Panc1 (cell line): Measurements from ENCODE around the gene CNN2. TPM values are rescaled to one million over a fixed set of nuclear protein-coding genes. Genes with fewer than 3 reads are reported as not detected.

Source experiments
- ATAC-seq: fragments of 200-7000 bp; cut with Tn5 transposase; 2 replicates; pipeline ENCODE4 v1.9.1; 2020; ENCODE audit warnings: mild to moderate bottlenecking, moderate library complexity
- BruUV-seq: library from RNA; stranded (reverse); fragments of 400-500 nt; replicated peaks from 2 replicates; lab custom pipeline; 2021; lab: Mats Ljungman, UMichigan
- CTCF ChIA-PET: fragments of 300-600 bp; sonication (Branson Sonifier 250); formaldehyde crosslinking; loops from one replicate; lab custom pipeline; 2022; ENCODE audit warnings: antibody characterized with exemption; lab: Charles Lee
- POLR2A ChIA-PET: fragments of 300-600 bp; sonication (Branson Sonifier 250); formaldehyde crosslinking; loops from one replicate; lab custom pipeline; 2022; ENCODE audit warnings: antibody characterized with exemption; lab: Charles Lee
- DNase-seq: peaks from one replicate; pipeline ENCODE4 v3.0.0-alpha.2; 2010; ENCODE audit warnings: low read depth, low spot score
- H3K27ac ChIP-seq: 2 replicates; pipeline ENCODE4 v1.5.1; 2011; ENCODE audit warnings: mild to moderate bottlenecking, low read length, inconsistent platforms
- H3K27me3 ChIP-seq: fragments of 200-500 bp; sonication (Bioruptor generic); 2 replicates; pipeline ENCODE4 v1.6.0; 2014; ENCODE audit warnings: low read length, inconsistent platforms; ENCODE audit not compliant: control insufficient read depth, insufficient read depth
- H3K36me3 ChIP-seq: fragments of 200-500 bp; sonication (Bioruptor generic); 2 replicates; pipeline ENCODE4 v1.5.1; 2014; ENCODE audit warnings: inconsistent platforms, mild to moderate bottlenecking, low read length, moderate library complexity; ENCODE audit not compliant: control insufficient read depth, insufficient read depth
- H3K4me1 ChIP-seq: 2 replicates; pipeline ENCODE4 v1.5.1; 2011; ENCODE audit warnings: inconsistent platforms, mild to moderate bottlenecking, low read length, moderate library complexity; ENCODE audit not compliant: control insufficient read depth, insufficient read depth
- H3K4me3 ChIP-seq, 2 experiments: 2 replicates each; pipeline ENCODE4 v1.5.1; 2011 to 2012; ENCODE audit warnings: low read depth in 2 of 2, low read length in 2 of 2, mild to moderate bottlenecking in 2 of 2, inconsistent platforms in 1 of 2, moderate library complexity in 1 of 2
- H3K9me3 ChIP-seq: fragments of 200-500 bp; sonication (Bioruptor generic); 2 replicates; pipeline ENCODE4 v1.5.1; 2014; ENCODE audit warnings: low read depth, mild to moderate bottlenecking, inconsistent platforms, low read length, moderate library complexity; ENCODE audit not compliant: control insufficient read depth, insufficient read depth
- CTCF ChIP-seq: fragments of 450-650 bp; IDR thresholded peaks from 2 replicates; pipeline ENCODE4 v1.5.1; 2017; ENCODE audit warnings: mild to moderate bottlenecking
- POLR2AphosphoS5 ChIP-seq: IDR thresholded peaks from 2 replicates; pipeline ENCODE4 v1.6.1; 2012; ENCODE audit warnings: mild to moderate bottlenecking, low read depth, low read length, moderate library complexity
- REST ChIP-seq, 2 experiments: IDR thresholded peaks; 2 replicates each; pipeline ENCODE4 v1.6.1; 2011 to 2012; ENCODE audit warnings: low read depth in 2 of 2, control low read depth in 1 of 2, low read length in 1 of 2, mild to moderate bottlenecking in 1 of 2, moderate library complexity in 1 of 2; ENCODE audit not compliant: insufficient read depth in 1 of 2
- SIN3A ChIP-seq: IDR thresholded peaks from 2 replicates; pipeline ENCODE4 v1.6.1; 2012; ENCODE audit warnings: low read depth, mild to moderate bottlenecking, low read length, moderate library complexity, borderline replicate concordance; ENCODE audit not compliant: insufficient read depth
- TCF7L2 ChIP-seq: IDR thresholded peaks from 2 replicates; pipeline ENCODE4 v1.6.1; 2011; ENCODE audit warnings: mild to moderate bottlenecking, low read depth, low read length, inconsistent platforms
- in situ Hi-C: cut with HindIII; loops from 2 replicates; pipeline ENCODE4 v1.10.0; 2016; ENCODE audit warnings: low sequenced_read_pairs, low pct_unique_long_range_greater_than_20kb
- intact Hi-C: fragments of 100-400 bp; cut with micrococcal nuclease; formaldehyde crosslinking; loops from one replicate; pipeline ENCODE4 v1.10.0; 2022; ENCODE audit not compliant: unreplicated experiment
- total RNA-seq: library from RNA; stranded (reverse); gene quantifications from one replicate; pipeline ENCODE4 v1.2.1, GENCODE V29; 2021; ENCODE audit not compliant: unreplicated experiment

The CNN2 gene
- total RNA-seq, 1 experiment from 2014 or later = 203 TPM

GRCh38 chr19:1000095-1000494 lies 26.3 kb upstream of the CNN2 start, which contains the start of gene GRIN3B:
GRIN3B (plus strand) TSS chr19:1000419; CDS start chr19:1000438, 19 bp downstream.
- in situ Hi-C loops = no loop called here

More at GRCh38 chr19:1000095-1000494, 26.3 kb upstream of the CNN2 start, which contains the start of gene GRIN3B:
- Histone ChIP-seq H3K36me3 (no peaks in the 10 kb centered on the region), H3K27ac (no peak within 1 kb of the TSS), H3K4me3 (peak within 1 kb of the TSS; percentile 30 to 41), H3K27me3 (no peaks in the 10 kb centered on the region), H3K9me3 (no peaks in the 10 kb centered on the region), H3K4me1 (peaks cover 7% of the 10 kb centered on the region)
- BruUV-seq = no TSS peak
- peak; percentile 66 for ATAC-seq
- TF ChIP-seq REST (IDR thresholded peaks at IDR 0.05; ENCODE audit: insufficient read depth in 1 of 2, low read depth in 2 of 2, low read length in 1 of 2) = no peak
- TF ChIP-seq POLR2AphosphoS5 = no peak
- TF ChIP-seq TCF7L2 = no peak
- 0 out of 2 replicates have a peak, but pooled peaks have one; percentile 34 for TF ChIP-seq SIN3A
- peak; percentile 86 for TF ChIP-seq CTCF
- intact Hi-C loops = no loop called here
- POLR2A ChIA-PET = no interaction called here
- CTCF ChIA-PET = no interaction called here
- no peak for DNase-seq
